HepG2 (cell line): ENCODE data around the gene NEBL. TPM values are rescaled to one million over a fixed set of nuclear protein-coding genes. Genes with fewer than 3 reads are reported as not detected.

ENCODE experiments used
- ATAC-seq: fragments of 200-7000 bp; cut with Tn5 transposase; 3 replicates; pipeline ENCODE4 v1.9.1; 2020; ENCODE audit warnings: mild to moderate bottlenecking, moderate library complexity
- BruUV-seq: library from RNA; stranded (reverse); fragments of 400-500 nt; replicated peaks from 2 replicates; lab custom pipeline; 2021; lab: Mats Ljungman, UMichigan
- CTCF ChIA-PET: fragments of 300-600 bp; formaldehyde crosslinking; extraction: SDS; loops from one replicate; lab custom pipeline; 2021; ENCODE audit warnings: low total read pairs, inconsistent platforms, low intra/inter-chr PET ratio; lab: Yijun Ruan, JAX
- POLR2A ChIA-PET: fragments of 350-600 bp; sonication (Branson Sonifier 250); formaldehyde crosslinking; loops from one replicate; lab custom pipeline; 2020; ENCODE audit warnings: antibody characterized with exemption, inconsistent platforms; lab: Yijun Ruan, JAX
- DNase-seq: peaks from one replicate; pipeline ENCODE4 v3.0.0-alpha.2; 2015; ENCODE audit warnings: low spot score
- FAIRE-seq: peaks from 3 replicates; lab custom pipeline; 2011; peaks lifted over from hg19 to GRCh38; lab: Jason Lieb, UNC
- H2AFZ ChIP-seq: one replicate; pipeline ENCODE4 v1.6.1; 2011; ENCODE audit warnings: low read length, inconsistent platforms
- H3K27ac ChIP-seq: fragments of 300-600 bp; 3 replicates; pipeline ENCODE4 v1.8.0; 2011; ENCODE audit warnings: mixed run types, mild to moderate bottlenecking, mixed read lengths, low read length, inconsistent platforms; ENCODE audit not compliant: insufficient read depth; ENCODE audit errors: extremely low read length
- H3K27me3 ChIP-seq, 2 experiments: fragments of 200-600 bp in 1 of 2; 2 replicates in 1 of 2; 3 replicates in 1 of 2; pipeline versions ENCODE4 v1.6.0 to v1.8.0; 2011; ENCODE audit warnings: low read length in 2 of 2, mild to moderate bottlenecking in 2 of 2, moderate library complexity in 2 of 2, inconsistent platforms in 1 of 2; ENCODE audit not compliant: insufficient read depth in 2 of 2, control insufficient read depth in 1 of 2
- H3K36me3 ChIP-seq, 2 experiments: fragments of 200-600 bp in 1 of 2; replicated peaks in 1 of 2; 2 replicates in 1 of 2; 3 replicates in 1 of 2; pipeline versions ENCODE4 v1.5.1 to v1.8.0; 2011; ENCODE audit warnings: low read length in 2 of 2, inconsistent platforms in 1 of 2; ENCODE audit not compliant: insufficient read depth in 2 of 2, control insufficient read depth in 1 of 2
- H3K4me1 ChIP-seq: 2 replicates; pipeline ENCODE4 v1.5.1; 2012; ENCODE audit warnings: low read length, inconsistent platforms; ENCODE audit not compliant: insufficient read depth
- H3K4me2 ChIP-seq: 2 replicates; pipeline ENCODE4 v1.6.0; 2011; ENCODE audit warnings: low read depth, low read length, inconsistent platforms
- H3K4me3 ChIP-seq, 3 experiments: fragments of 200-600 bp in 1 of 3; sonication (generic), shearing (Covaris generic) in 1 of 3; replicated peaks in 1 of 3; 2 replicates each; pipeline ENCODE4 v1.5.1; 2011 to 2016; ENCODE audit warnings: low read length in 3 of 3, inconsistent platforms in 2 of 3, low read depth in 2 of 3, mild to moderate bottlenecking in 2 of 3, control low read depth in 1 of 3, mixed read lengths in 1 of 3; ENCODE audit not compliant: insufficient read depth in 1 of 3
- H3K79me2 ChIP-seq: one replicate; pipeline ENCODE4 v1.6.1; 2011; ENCODE audit warnings: low read length, inconsistent platforms; ENCODE audit not compliant: insufficient read depth
- H3K9ac ChIP-seq: 2 replicates; pipeline ENCODE4 v1.6.0; 2011; ENCODE audit warnings: mild to moderate bottlenecking, low read depth, low read length, inconsistent platforms; ENCODE audit not compliant: insufficient read depth
- H3K9me3 ChIP-seq: 2 replicates; pipeline ENCODE4 v1.5.1; 2012; ENCODE audit warnings: mild to moderate bottlenecking, low read length
- H4K20me1 ChIP-seq: 2 replicates; pipeline ENCODE4 v1.6.0; 2011; ENCODE audit warnings: inconsistent platforms, mild to moderate bottlenecking, low read length, moderate library complexity; ENCODE audit not compliant: insufficient read depth
- AKAP8 ChIP-seq: sonication (generic); formaldehyde crosslinking; IDR thresholded peaks from 2 replicates; pipeline ENCODE4 v1.5.1; 2020; ENCODE audit warnings: mild to moderate bottlenecking, missing genetic modification reagents
- ARNT ChIP-seq: fragments of 450-650 bp; IDR thresholded peaks from 2 replicates; pipeline ENCODE4 v1.6.1; 2017
- BRCA1 ChIP-seq: sonication (generic); formaldehyde crosslinking; IDR thresholded peaks from 2 replicates; pipeline ENCODE4 v1.4.0; 2020; ENCODE audit warnings: missing genetic modification reagents
- IRF2 ChIP-seq: IDR thresholded peaks from 2 replicates; pipeline ENCODE4 v1.6.1; 2018; ENCODE audit warnings: missing genetic modification reagents, missing compliant biosample characterization
- MIER3 ChIP-seq: IDR thresholded peaks from 2 replicates; pipeline ENCODE4 v1.6.1; 2016; ENCODE audit warnings: missing compliant biosample characterization, borderline replicate concordance
- SIX4 ChIP-seq: sonication (generic); formaldehyde crosslinking; IDR thresholded peaks from 2 replicates; pipeline ENCODE4 v1.4.0; 2020; ENCODE audit warnings: missing genetic modification reagents
- THYN1 ChIP-seq: sonication (generic); formaldehyde crosslinking; IDR thresholded peaks from 2 replicates; pipeline ENCODE4 v1.8.1; 2023; ENCODE audit warnings: low read depth, mild to moderate bottlenecking, moderate library complexity, missing genetic modification reagents, borderline replicate concordance
- ZNF629 ChIP-seq: sonication (generic); formaldehyde crosslinking; conservative IDR thresholded peaks from 2 replicates; pipeline ENCODE4 v1.5.0; 2020; ENCODE audit warnings: missing genetic modification reagents
- ZNF703 ChIP-seq: sonication (generic); formaldehyde crosslinking; IDR thresholded peaks from 2 replicates; pipeline ENCODE4 v1.5.1; 2020; ENCODE audit warnings: missing genetic modification reagents, mild to moderate bottlenecking, moderate library complexity, borderline replicate concordance
- ZNF776 ChIP-seq: sonication (generic); formaldehyde crosslinking; IDR thresholded peaks from 2 replicates; pipeline ENCODE4 v1.4.0; 2020; ENCODE audit warnings: mild to moderate bottlenecking, missing genetic modification reagents
- WGBS: methylation state at CpG from one replicate; pipeline ENCODE4 v1.1.6; 2017; ENCODE audit warnings: low lambda C conversion rate; 5-methylcytosine and 5-hydroxymethylcytosine counted together
- in situ Hi-C: cut with HindIII; loops from 2 replicates; pipeline ENCODE4 v1.10.0; 2017; ENCODE audit warnings: low pct_unique_long_range_greater_than_20kb; ENCODE audit not compliant: extremely low pct_ligation_motif_present
- intact Hi-C: fragments of 100-400 bp; cut with micrococcal nuclease; formaldehyde crosslinking; loops from one replicate; pipeline ENCODE4 v1.10.0; 2022; ENCODE audit not compliant: unreplicated experiment
- polyA plus RNA-seq, 8 experiments: library from polyadenylated mRNA; depleted of rRNA in 3 of 8; stranded (reverse) in 7 of 8; unstranded in 1 of 8; fragments of >200 nt; fragmentation: Illumina TruSeq in 4 of 8; extraction: Trizol in 4 of 8; gene quantifications; 2 replicates each; pipeline versions ENCODE4 v1.2.1 to v1.2.3, GENCODE V29; 2011 to 2016; ENCODE audit warnings: low read depth in 4 of 8, missing spikeins in 1 of 8, mixed read lengths in 1 of 8; ENCODE audit not compliant: insufficient read depth in 1 of 8
- total RNA-seq, 5 experiments: library from RNA; depleted of rRNA; stranded (reverse); fragments of >200 nt; fragmentation: Illumina TruSeq; extraction: Trizol; gene quantifications; 2 replicates each; pipeline ENCODE4 v1.2.3, GENCODE V29; 2016; ENCODE audit warnings: low read depth in 1 of 5
- TF ChIP-seq, protein P1 (sequence below), 2 experiments: fragments of 450-650 bp in 1 of 2; sonication (generic) in 1 of 2; formaldehyde crosslinking; IDR thresholded peaks; 2 replicates each; pipeline versions ENCODE4 v1.5.0 to v1.8.0; 2020 to 2022; ENCODE audit warnings: mild to moderate bottlenecking in 1 of 2, missing genetic modification reagents in 1 of 2
- TF ChIP-seq, protein P2 (sequence below): sonication (generic); formaldehyde crosslinking; IDR thresholded peaks from 2 replicates; pipeline ENCODE4 v1.4.0; 2020; ENCODE audit warnings: mild to moderate bottlenecking, missing genetic modification reagents
- TF ChIP-seq, protein P3 (sequence below): sonication (generic); formaldehyde crosslinking; IDR thresholded peaks from 2 replicates; pipeline ENCODE4 v1.4.0; 2020; ENCODE audit warnings: missing genetic modification reagents
- TF ChIP-seq, protein P4 (sequence below): sonication (generic); formaldehyde crosslinking; IDR thresholded peaks from 2 replicates; pipeline ENCODE4 v1.5.1; 2020; ENCODE audit warnings: missing genetic modification reagents, mild to moderate bottlenecking, borderline replicate concordance

NEBL gene
- total and polyA plus RNA-seq, 2 of the 13 experiments (the other 11 are each of a cell fraction or from before 2014, with no cell fraction given): not detected

DNA sequence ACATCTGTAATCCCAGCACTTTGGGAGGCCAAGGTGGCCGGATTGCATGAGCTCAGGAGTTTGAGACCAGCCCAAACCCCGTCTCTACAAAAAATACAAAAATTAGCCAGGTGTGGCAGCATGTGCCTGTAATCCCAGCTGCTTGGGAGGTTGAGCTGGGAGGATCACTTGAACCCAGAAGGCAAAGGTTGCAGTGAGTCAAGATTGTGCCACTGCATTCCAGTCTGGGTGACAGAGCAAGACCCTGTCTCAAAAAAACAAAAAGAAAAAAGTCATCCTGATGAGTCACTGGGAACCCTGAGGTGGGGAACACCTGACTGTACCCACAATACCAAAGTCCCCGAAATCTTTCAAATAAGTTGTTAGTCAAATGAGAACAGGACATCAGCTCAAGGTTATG lies 80.0 kb downstream of the NEBL start:
- no peaks in the 10 kb centered on the region for H3K36me3 ChIP-seq
- in situ Hi-C loops: no loop called here
- no peak overlapping the region for H3K4me3 ChIP-seq
- no peaks in the 10 kb centered on the region for H3K4me1 ChIP-seq
- H3K4me2 ChIP-seq: no peak overlapping the region
- no peaks in the 10 kb centered on the region for H3K9me3 ChIP-seq
- no peak for FAIRE-seq
- 2% methylated on average over 3 of the region's 3 CpGs for WGBS
- no peaks in the 10 kb centered on the region for H3K27me3 ChIP-seq
- H2AFZ ChIP-seq: no peak overlapping the region
- POLR2A ChIA-PET: no interaction called here
- no peaks in the 10 kb centered on the region for H3K79me2 ChIP-seq
- intact Hi-C loops: no loop called here
- no peak overlapping the region for H3K27ac ChIP-seq
- H4K20me1 ChIP-seq: no peaks in the 10 kb centered on the region
- no peak overlapping the region for H3K9ac ChIP-seq
- no peak for DNase-seq
- CTCF ChIA-PET: no interaction called here
- no peak for ATAC-seq
- no TSS peak for BruUV-seq
- TF ChIP-seq BRCA1 (CRISPR knock-in tag) (no peak), THYN1 (CRISPR knock-in tag) (no peak), MIER3 (no peak), AKAP8 (CRISPR knock-in tag) (no peak), SIX4 (CRISPR knock-in tag) (no peak), IRF2 (no peak), ZNF629 (CRISPR knock-in tag) (no peak), ZNF776 (CRISPR knock-in tag) (no peak), ZNF703 (no peak), ARNT (no peak)
- TF ChIP-seq, protein P1, sequence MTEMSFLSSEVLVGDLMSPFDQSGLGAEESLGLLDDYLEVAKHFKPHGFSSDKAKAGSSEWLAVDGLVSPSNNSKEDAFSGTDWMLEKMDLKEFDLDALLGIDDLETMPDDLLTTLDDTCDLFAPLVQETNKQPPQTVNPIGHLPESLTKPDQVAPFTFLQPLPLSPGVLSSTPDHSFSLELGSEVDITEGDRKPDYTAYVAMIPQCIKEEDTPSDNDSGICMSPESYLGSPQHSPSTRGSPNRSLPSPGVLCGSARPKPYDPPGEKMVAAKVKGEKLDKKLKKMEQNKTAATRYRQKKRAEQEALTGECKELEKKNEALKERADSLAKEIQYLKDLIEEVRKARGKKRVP (CRISPR knock-in tag; IDR thresholded peaks at IDR 0.05): no peak
- TF ChIP-seq, protein P2, sequence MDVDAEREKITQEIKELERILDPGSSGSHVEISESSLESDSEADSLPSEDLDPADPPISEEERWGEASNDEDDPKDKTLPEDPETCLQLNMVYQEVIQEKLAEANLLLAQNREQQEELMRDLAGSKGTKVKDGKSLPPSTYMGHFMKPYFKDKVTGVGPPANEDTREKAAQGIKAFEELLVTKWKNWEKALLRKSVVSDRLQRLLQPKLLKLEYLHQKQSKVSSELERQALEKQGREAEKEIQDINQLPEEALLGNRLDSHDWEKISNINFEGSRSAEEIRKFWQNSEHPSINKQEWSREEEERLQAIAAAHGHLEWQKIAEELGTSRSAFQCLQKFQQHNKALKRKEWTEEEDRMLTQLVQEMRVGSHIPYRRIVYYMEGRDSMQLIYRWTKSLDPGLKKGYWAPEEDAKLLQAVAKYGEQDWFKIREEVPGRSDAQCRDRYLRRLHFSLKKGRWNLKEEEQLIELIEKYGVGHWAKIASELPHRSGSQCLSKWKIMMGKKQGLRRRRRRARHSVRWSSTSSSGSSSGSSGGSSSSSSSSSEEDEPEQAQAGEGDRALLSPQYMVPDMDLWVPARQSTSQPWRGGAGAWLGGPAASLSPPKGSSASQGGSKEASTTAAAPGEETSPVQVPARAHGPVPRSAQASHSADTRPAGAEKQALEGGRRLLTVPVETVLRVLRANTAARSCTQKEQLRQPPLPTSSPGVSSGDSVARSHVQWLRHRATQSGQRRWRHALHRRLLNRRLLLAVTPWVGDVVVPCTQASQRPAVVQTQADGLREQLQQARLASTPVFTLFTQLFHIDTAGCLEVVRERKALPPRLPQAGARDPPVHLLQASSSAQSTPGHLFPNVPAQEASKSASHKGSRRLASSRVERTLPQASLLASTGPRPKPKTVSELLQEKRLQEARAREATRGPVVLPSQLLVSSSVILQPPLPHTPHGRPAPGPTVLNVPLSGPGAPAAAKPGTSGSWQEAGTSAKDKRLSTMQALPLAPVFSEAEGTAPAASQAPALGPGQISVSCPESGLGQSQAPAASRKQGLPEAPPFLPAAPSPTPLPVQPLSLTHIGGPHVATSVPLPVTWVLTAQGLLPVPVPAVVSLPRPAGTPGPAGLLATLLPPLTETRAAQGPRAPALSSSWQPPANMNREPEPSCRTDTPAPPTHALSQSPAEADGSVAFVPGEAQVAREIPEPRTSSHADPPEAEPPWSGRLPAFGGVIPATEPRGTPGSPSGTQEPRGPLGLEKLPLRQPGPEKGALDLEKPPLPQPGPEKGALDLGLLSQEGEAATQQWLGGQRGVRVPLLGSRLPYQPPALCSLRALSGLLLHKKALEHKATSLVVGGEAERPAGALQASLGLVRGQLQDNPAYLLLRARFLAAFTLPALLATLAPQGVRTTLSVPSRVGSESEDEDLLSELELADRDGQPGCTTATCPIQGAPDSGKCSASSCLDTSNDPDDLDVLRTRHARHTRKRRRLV (CRISPR knock-in tag): no peak
- TF ChIP-seq, protein P3, sequence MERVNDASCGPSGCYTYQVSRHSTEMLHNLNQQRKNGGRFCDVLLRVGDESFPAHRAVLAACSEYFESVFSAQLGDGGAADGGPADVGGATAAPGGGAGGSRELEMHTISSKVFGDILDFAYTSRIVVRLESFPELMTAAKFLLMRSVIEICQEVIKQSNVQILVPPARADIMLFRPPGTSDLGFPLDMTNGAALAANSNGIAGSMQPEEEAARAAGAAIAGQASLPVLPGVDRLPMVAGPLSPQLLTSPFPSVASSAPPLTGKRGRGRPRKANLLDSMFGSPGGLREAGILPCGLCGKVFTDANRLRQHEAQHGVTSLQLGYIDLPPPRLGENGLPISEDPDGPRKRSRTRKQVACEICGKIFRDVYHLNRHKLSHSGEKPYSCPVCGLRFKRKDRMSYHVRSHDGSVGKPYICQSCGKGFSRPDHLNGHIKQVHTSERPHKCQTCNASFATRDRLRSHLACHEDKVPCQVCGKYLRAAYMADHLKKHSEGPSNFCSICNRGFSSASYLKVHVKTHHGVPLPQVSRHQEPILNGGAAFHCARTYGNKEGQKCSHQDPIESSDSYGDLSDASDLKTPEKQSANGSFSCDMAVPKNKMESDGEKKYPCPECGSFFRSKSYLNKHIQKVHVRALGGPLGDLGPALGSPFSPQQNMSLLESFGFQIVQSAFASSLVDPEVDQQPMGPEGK (CRISPR knock-in tag): no peak
- TF ChIP-seq, protein P4, sequence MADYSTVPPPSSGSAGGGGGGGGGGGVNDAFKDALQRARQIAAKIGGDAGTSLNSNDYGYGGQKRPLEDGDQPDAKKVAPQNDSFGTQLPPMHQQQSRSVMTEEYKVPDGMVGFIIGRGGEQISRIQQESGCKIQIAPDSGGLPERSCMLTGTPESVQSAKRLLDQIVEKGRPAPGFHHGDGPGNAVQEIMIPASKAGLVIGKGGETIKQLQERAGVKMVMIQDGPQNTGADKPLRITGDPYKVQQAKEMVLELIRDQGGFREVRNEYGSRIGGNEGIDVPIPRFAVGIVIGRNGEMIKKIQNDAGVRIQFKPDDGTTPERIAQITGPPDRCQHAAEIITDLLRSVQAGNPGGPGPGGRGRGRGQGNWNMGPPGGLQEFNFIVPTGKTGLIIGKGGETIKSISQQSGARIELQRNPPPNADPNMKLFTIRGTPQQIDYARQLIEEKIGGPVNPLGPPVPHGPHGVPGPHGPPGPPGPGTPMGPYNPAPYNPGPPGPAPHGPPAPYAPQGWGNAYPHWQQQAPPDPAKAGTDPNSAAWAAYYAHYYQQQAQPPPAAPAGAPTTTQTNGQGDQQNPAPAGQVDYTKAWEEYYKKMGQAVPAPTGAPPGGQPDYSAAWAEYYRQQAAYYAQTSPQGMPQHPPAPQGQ (CRISPR knock-in tag): no peak
